Right renal pelvis (tissue), 4 donors: ENCODE results near the gene TACSTD2. TPM values are rescaled to one million over a fixed set of nuclear protein-coding genes. Genes with fewer than 3 reads are reported as not detected.

Experiments used
- polyA plus RNA-seq, 4 donors: library from polyadenylated mRNA; unstranded; fragments of 120-200 nt; gene quantifications; one replicate each; pipeline ENCODE4 v1.2.1, GENCODE V29; 2013; ENCODE audit not compliant: insufficient read length in 4 of 4

Gene TACSTD2
- polyA plus RNA-seq, 4 donors, result 28.8 to 63.2 (median 36.8) TPM

Other genes starting within 250 kb of the TACSTD2 start
- 10 to 100 TPM; 30.9 to 38.8 (median 34.9) TPM for gene OMA1, start 30.5 kb downstream of the TACSTD2 start, polyA plus RNA-seq
- 10 to 100 TPM; 28.4 to 43.8 (median 37.7) TPM for gene MYSM1, start 122.8 kb upstream of the TACSTD2 start, polyA plus RNA-seq
- gene JUN, start 206.8 kb upstream of the TACSTD2 start, polyA plus RNA-seq, result 100 to 1,000 TPM in 3 of 4 donors, 10 to 100 TPM in 1; 74.2 to 223 (median 114) TPM